IMR-90 (cell line): ENCODE data around the gene CRYBB1. TPM values are rescaled to one million over a fixed set of nuclear protein-coding genes. Genes with fewer than 3 reads are reported as not detected.

Experiments used
- ATAC-seq: fragments of 200-7000 bp; cut with Tn5 transposase; 2 replicates; pipeline ENCODE4 v1.9.1; 2020; ENCODE audit warnings: low read depth, mild to moderate bottlenecking, moderate library complexity
- BruUV-seq: library from RNA; stranded (reverse); fragments of 400-500 nt; replicated peaks from 2 replicates; lab custom pipeline; 2021; lab: Mats Ljungman, UMichigan
- CTCF ChIA-PET: fragments of 300-600 bp; formaldehyde crosslinking; extraction: SDS; loops from one replicate; lab custom pipeline; 2021; ENCODE audit warnings: antibody characterized with exemption; lab: Yijun Ruan, JAX
- POLR2A ChIA-PET: fragments of 300-600 bp; sonication (Branson Sonifier 250); formaldehyde crosslinking; loops from one replicate; lab custom pipeline; 2022; ENCODE audit warnings: antibody characterized with exemption; ENCODE audit not compliant: unreplicated experiment; lab: Charles Lee
- DNase-seq: peaks from one replicate; pipeline ENCODE4 v3.0.0; 2013
- H2AFZ ChIP-seq: replicated peaks from 2 replicates; pipeline ENCODE3; 2013; ENCODE audit warnings: low read length, mild to moderate bottlenecking; ENCODE audit not compliant: poor library complexity
- H2AK5ac ChIP-seq: 2 replicates; pipeline ENCODE4 v1.6.1; 2013; ENCODE audit warnings: low read depth, low read length, inconsistent platforms
- H2AK9ac ChIP-seq: replicated peaks from 2 replicates; pipeline ENCODE3; 2013; ENCODE audit warnings: mild to moderate bottlenecking, low read depth, low read length, moderate library complexity; ENCODE audit not compliant: poor library complexity
- H2BK120ac ChIP-seq: 2 replicates; pipeline ENCODE4 v1.6.1; 2013; ENCODE audit warnings: low read depth, low read length, inconsistent platforms
- H2BK15ac ChIP-seq: 3 replicates; pipeline ENCODE4 v1.6.1; 2013; ENCODE audit warnings: low read depth, low read length, inconsistent platforms
- H2BK20ac ChIP-seq: 2 replicates; pipeline ENCODE4 v1.6.1; 2013; ENCODE audit warnings: low read depth, mild to moderate bottlenecking, inconsistent platforms, low read length, moderate library complexity
- H2BK5ac ChIP-seq: 2 replicates; pipeline ENCODE4 v1.6.1; 2013; ENCODE audit warnings: mild to moderate bottlenecking, low read depth, low read length, inconsistent platforms; ENCODE audit not compliant: poor library complexity, severe bottlenecking
- H3K14ac ChIP-seq: replicated peaks from 2 replicates; pipeline ENCODE4 v1.6.1; 2013; ENCODE audit warnings: low read depth, low read length, inconsistent platforms
- H3K18ac ChIP-seq: 2 replicates; pipeline ENCODE4 v1.6.1; 2013; ENCODE audit warnings: low read depth, low read length, control low read depth
- H3K23ac ChIP-seq: 2 replicates; pipeline ENCODE4 v1.6.1; 2013; ENCODE audit warnings: low read depth, low read length, inconsistent platforms
- H3K27ac ChIP-seq: 2 replicates; pipeline ENCODE4 v1.5.1; 2013; ENCODE audit warnings: mild to moderate bottlenecking, control low read depth, low read length; ENCODE audit not compliant: insufficient read depth
- H3K27me3 ChIP-seq: 2 replicates; pipeline ENCODE4 v1.6.1; 2013; ENCODE audit warnings: low read length; ENCODE audit not compliant: control insufficient read depth, insufficient read depth
- H3K36me3 ChIP-seq: 2 replicates; pipeline ENCODE4 v1.6.1; 2013; ENCODE audit warnings: low read length, mixed read lengths; ENCODE audit not compliant: control insufficient read depth, insufficient read depth
- H3K4ac ChIP-seq: 2 replicates; pipeline ENCODE4 v1.6.1; 2013; ENCODE audit warnings: low read depth, low read length, inconsistent platforms
- H3K4me1 ChIP-seq: 2 replicates; pipeline ENCODE4 v1.6.1; 2013; ENCODE audit warnings: low read length, mixed read lengths; ENCODE audit not compliant: control insufficient read depth, insufficient read depth
- H3K4me2 ChIP-seq: 2 replicates; pipeline ENCODE4 v1.6.1; 2013; ENCODE audit warnings: low read depth, mild to moderate bottlenecking, control low read depth, low read length, moderate library complexity
- H3K4me3 ChIP-seq: 2 replicates; pipeline ENCODE4 v1.5.1; 2013; ENCODE audit warnings: low read depth, mild to moderate bottlenecking, control low read depth, low read length, moderate library complexity; ENCODE audit not compliant: insufficient read depth
- H3K56ac ChIP-seq: 2 replicates; pipeline ENCODE4 v1.6.1; 2013; ENCODE audit warnings: low read length, inconsistent platforms; ENCODE audit not compliant: insufficient read depth; ENCODE audit errors: extremely low read depth
- H3K79me1 ChIP-seq, 2 experiments: 2 replicates each; pipeline ENCODE4 v1.6.1; 2013; ENCODE audit warnings: low read length in 2 of 2, inconsistent platforms in 1 of 2, low read depth in 1 of 2
- H3K9ac ChIP-seq: 2 replicates; pipeline ENCODE4 v1.6.1; 2013; ENCODE audit warnings: low read depth, low read length, control low read depth
- H3K9me1 ChIP-seq: 2 replicates; pipeline ENCODE4 v1.6.1; 2013; ENCODE audit warnings: low read length, inconsistent platforms; ENCODE audit not compliant: insufficient read depth
- H3K9me3 ChIP-seq: 2 replicates; pipeline ENCODE4 v1.6.1; 2013; ENCODE audit warnings: low read length; ENCODE audit not compliant: control insufficient read depth, insufficient read depth
- H4K20me1 ChIP-seq: 2 replicates; pipeline ENCODE4 v1.6.1; 2013; ENCODE audit warnings: low read length, inconsistent platforms; ENCODE audit not compliant: insufficient read depth
- H4K5ac ChIP-seq: 2 replicates; pipeline ENCODE4 v1.6.1; 2013; ENCODE audit warnings: mild to moderate bottlenecking, low read depth, low read length, control low read depth
- H4K8ac ChIP-seq, 2 experiments: 2 replicates each; pipeline ENCODE4 v1.6.1; 2013; ENCODE audit warnings: low read depth in 2 of 2, low read length in 2 of 2, control low read depth in 1 of 2, inconsistent platforms in 1 of 2
- H4K91ac ChIP-seq: 2 replicates; pipeline ENCODE4 v1.6.1; 2013; ENCODE audit warnings: low read depth, low read length, inconsistent platforms; ENCODE audit not compliant: insufficient read depth
- BHLHE40 ChIP-seq: fragments of 150-350 bp; IDR thresholded peaks from 2 replicates; pipeline ENCODE4 v1.6.1; 2016; ENCODE audit warnings: mild to moderate bottlenecking, low read depth, low read length
- CEBPB ChIP-seq: IDR thresholded peaks from 2 replicates; pipeline ENCODE4 v1.6.1; 2012; ENCODE audit warnings: low read depth, low read length, improper control_type of control experiment
- CHD1 ChIP-seq: IDR thresholded peaks from 2 replicates; pipeline ENCODE4 v1.6.1; 2012; ENCODE audit warnings: low read depth, low read length, improper control_type of control experiment
- FOS ChIP-seq: fragments of 150-350 bp; IDR thresholded peaks from 2 replicates; pipeline ENCODE4 v1.6.1; 2016; ENCODE audit warnings: low read depth, low read length
- MAFK ChIP-seq: IDR thresholded peaks from 2 replicates; pipeline ENCODE4 v1.6.1; 2012; ENCODE audit warnings: low read depth, low read length, improper control_type of control experiment
- MXI1 ChIP-seq: IDR thresholded peaks from 2 replicates; pipeline ENCODE4 v1.6.1; 2012; ENCODE audit warnings: low read depth, mild to moderate bottlenecking, low read length, moderate library complexity, borderline replicate concordance
- RAD21 ChIP-seq: IDR thresholded peaks from 2 replicates; pipeline ENCODE4 v1.6.1; 2012; ENCODE audit warnings: low read length, improper control_type of control experiment
- RCOR1 ChIP-seq: IDR thresholded peaks from 2 replicates; pipeline ENCODE4 v1.6.1; 2012; ENCODE audit warnings: mild to moderate bottlenecking, low read length, improper control_type of control experiment; ENCODE audit not compliant: insufficient replicate concordance
- RFX5 ChIP-seq: IDR thresholded peaks from 2 replicates; pipeline ENCODE4 v1.8.0; 2012; ENCODE audit warnings: low read depth, mild to moderate bottlenecking, low read length, moderate library complexity
- SMC3 ChIP-seq: fragments of 150-350 bp; IDR thresholded peaks from 2 replicates; pipeline ENCODE4 v1.6.1; 2016; ENCODE audit warnings: low read depth, mild to moderate bottlenecking, antibody characterized with exemption, low read length, moderate library complexity
- USF2 ChIP-seq: fragments of 150-350 bp; IDR thresholded peaks from 2 replicates; pipeline ENCODE4 v1.6.1; 2017; ENCODE audit warnings: mild to moderate bottlenecking, antibody characterized with exemption, low read length, low read depth
- WGBS, 2 experiments: methylation state at CpG; one replicate each; pipeline versions ENCODE4 v1.1.5 to v1.1.7; 2013; ENCODE audit warnings: missing lambda C conversion rate in 2 of 2; ENCODE audit not compliant: insufficient read length in 1 of 2; ENCODE audit errors: extremely low coverage in 2 of 2; 5-methylcytosine and 5-hydroxymethylcytosine counted together
- dilution Hi-C: fragments of 300-500 bp; cut with HindIII; formaldehyde crosslinking; loops from one replicate; pipeline ENCODE4 v1.14.3; 2018; ENCODE audit warnings: low sequenced_read_pairs; ENCODE audit not compliant: unreplicated experiment
- in situ Hi-C: fragments of 300-500 bp; cut with MboI; formaldehyde crosslinking; loops from 3 replicates; pipeline ENCODE4 v1.14.3; 2019; ENCODE audit warnings: low sequenced_read_pairs, inconsistent platforms, mixed read lengths
- intact Hi-C: fragments of 100-400 bp; cut with micrococcal nuclease; formaldehyde crosslinking; loops from 2 replicates; pipeline ENCODE4 v1.10.0; 2022
- polyA plus RNA-seq, 3 experiments: library from polyadenylated mRNA; depleted of rRNA; stranded (reverse); fragments of >200 nt; gene quantifications; 2 replicates each; pipeline ENCODE4 v1.2.3, GENCODE V29; 2012; ENCODE audit warnings: low replicate concordance in 1 of 3
- total RNA-seq: library from RNA; depleted of rRNA; stranded (reverse); fragments of >200 nt; gene quantifications from 2 replicates; pipeline ENCODE4 v1.2.3, GENCODE V29; 2012

CRYBB1 gene
- total and polyA plus RNA-seq, 2 of the 4 experiments (the other 2 are of a cell fraction) = not detected

- 0% methylated on average over 2 of the region's 8 CpGs; no CpG with 5 or more reads in 1 of the 2 experiments for WGBS, 2 experiments
- dilution Hi-C loops = no loop called here
- ATAC-seq = peak; percentile 81
Measured at GRCh38 chr22:26550498-26551033, 67.3 kb downstream of the CRYBB1 start.

More at GRCh38 chr22:26550498-26551033, 67.3 kb downstream of the CRYBB1 start:
- Histone ChIP-seq H2AK9ac (peak overlapping the region; percentile 84), H3K79me1 (peaks cover 45 to 78% of the 10 kb centered on the region in 2 experiments), H3K23ac (peak overlapping the region; percentile 77), H4K8ac (peak overlapping the region; percentile 34 to 92; a peak in 3 of 4 replicates), H2BK20ac (peak overlapping the region; percentile 85), H2BK120ac (peak overlapping the region; percentile 91), H3K4me2 (peak overlapping the region; percentile 33; the same call in 1 of the 2 replicates), H3K36me3 (no peaks in the 10 kb centered on the region), H3K56ac (peak overlapping the region; percentile 67; the same call in 1 of the 2 replicates), H3K4ac (peak overlapping the region; percentile 97), H2AK5ac (peak overlapping the region; percentile 77; the same call in 1 of the 2 replicates), H3K9me3 (no peaks in the 10 kb centered on the region), H3K4me3 (no peak overlapping the region), H2AFZ (peak overlapping the region; percentile 33), H3K27ac (peak overlapping the region; percentile 23), H4K91ac (peak overlapping the region; percentile 98), H3K9me1 (peaks cover 40% of the 10 kb centered on the region), H3K14ac (peak overlapping the region; percentile 75), H3K4me1 (peaks cover 23% of the 10 kb centered on the region), H3K27me3 (no peaks in the 10 kb centered on the region), H4K20me1 (no peaks in the 10 kb centered on the region), H2BK5ac (peak overlapping the region; percentile 88), H3K9ac (no peak overlapping the region), H3K18ac (peak overlapping the region; percentile 39; the same call in 1 of the 2 replicates), H2BK15ac (peak overlapping the region; percentile 87; the same call in 2 of the 3 replicates), H4K5ac (0 out of 2 replicates have a peak overlapping the region, but pooled peaks have one; percentile 9)
- ChIA-PET POLR2A (interaction anchor here (0.5 kb wide), 1 partner anchor 26 kb away, joined by 6 read pairs; no protein-coding TSS in a partner anchor), CTCF (no interaction called here)
- intact Hi-C loops (loop anchor here (1.0 kb wide), 1 partner anchor 19 kb away; no protein-coding TSS in a partner anchor), in situ Hi-C loops (no loop called here)
- TF ChIP-seq MAFK (peak; percentile 43), RCOR1 (no peak), CHD1 (no peak), CEBPB (peak; percentile 34; the same call in 1 of the 2 replicates), BHLHE40 (peak; percentile 91), SMC3 (no peak), RFX5 (no peak), RAD21 (no peak; the same call in 1 of the 2 replicates), MXI1 (peak; percentile 79), USF2 (peak; percentile 92), FOS (peak; percentile 20; the same call in 1 of the 2 replicates)
- no TSS peak for BruUV-seq
- DNase-seq = peak; percentile 98
